ENCODE measurements around the gene GREB1L.

- no peak for TF ChIP-seq POLR2A (IDR thresholded peaks at IDR 0.05)
- TF ChIP-seq CTCF (IDR thresholded peaks at IDR 0.05), result no peak
These were observed 121.3 kb downstream of the GREB1L start for GRCh38 chr18:21363348-21363747.

Data from adrenal gland (tissue), 5 donors.